IMR-90 (cell line): ENCODE data around the gene TOM1. TPM values are rescaled to one million over a fixed set of nuclear protein-coding genes. Genes with fewer than 3 reads are reported as not detected.

Source experiments
- ATAC-seq: fragments of 200-7000 bp; cut with Tn5 transposase; 2 replicates; pipeline ENCODE4 v1.9.1; 2020; ENCODE audit warnings: low read depth, mild to moderate bottlenecking, moderate library complexity
- BruUV-seq: library from RNA; stranded (reverse); fragments of 400-500 nt; replicated peaks from 2 replicates; lab custom pipeline; 2021; lab: Mats Ljungman, UMichigan
- CTCF ChIA-PET: fragments of 300-600 bp; formaldehyde crosslinking; extraction: SDS; loops from one replicate; lab custom pipeline; 2021; ENCODE audit warnings: antibody characterized with exemption; lab: Yijun Ruan, JAX
- POLR2A ChIA-PET: fragments of 300-600 bp; sonication (Branson Sonifier 250); formaldehyde crosslinking; loops from one replicate; lab custom pipeline; 2022; ENCODE audit warnings: antibody characterized with exemption; ENCODE audit not compliant: unreplicated experiment; lab: Charles Lee
- DNase-seq: peaks from one replicate; pipeline ENCODE4 v3.0.0; 2013
- H2AFZ ChIP-seq: replicated peaks from 2 replicates; pipeline ENCODE3; 2013; ENCODE audit warnings: low read length, mild to moderate bottlenecking; ENCODE audit not compliant: poor library complexity
- H2AK5ac ChIP-seq: 2 replicates; pipeline ENCODE4 v1.6.1; 2013; ENCODE audit warnings: low read depth, low read length, inconsistent platforms
- H2AK9ac ChIP-seq: replicated peaks from 2 replicates; pipeline ENCODE3; 2013; ENCODE audit warnings: mild to moderate bottlenecking, low read depth, low read length, moderate library complexity; ENCODE audit not compliant: poor library complexity
- H2BK120ac ChIP-seq: 2 replicates; pipeline ENCODE4 v1.6.1; 2013; ENCODE audit warnings: low read depth, low read length, inconsistent platforms
- H2BK15ac ChIP-seq: 3 replicates; pipeline ENCODE4 v1.6.1; 2013; ENCODE audit warnings: low read depth, low read length, inconsistent platforms
- H2BK20ac ChIP-seq: 2 replicates; pipeline ENCODE4 v1.6.1; 2013; ENCODE audit warnings: low read depth, mild to moderate bottlenecking, inconsistent platforms, low read length, moderate library complexity
- H2BK5ac ChIP-seq: 2 replicates; pipeline ENCODE4 v1.6.1; 2013; ENCODE audit warnings: mild to moderate bottlenecking, low read depth, low read length, inconsistent platforms; ENCODE audit not compliant: poor library complexity, severe bottlenecking
- H3K14ac ChIP-seq: replicated peaks from 2 replicates; pipeline ENCODE4 v1.6.1; 2013; ENCODE audit warnings: low read depth, low read length, inconsistent platforms
- H3K18ac ChIP-seq: 2 replicates; pipeline ENCODE4 v1.6.1; 2013; ENCODE audit warnings: low read depth, low read length, control low read depth
- H3K23ac ChIP-seq: 2 replicates; pipeline ENCODE4 v1.6.1; 2013; ENCODE audit warnings: low read depth, low read length, inconsistent platforms
- H3K27ac ChIP-seq: 2 replicates; pipeline ENCODE4 v1.5.1; 2013; ENCODE audit warnings: mild to moderate bottlenecking, control low read depth, low read length; ENCODE audit not compliant: insufficient read depth
- H3K27me3 ChIP-seq: 2 replicates; pipeline ENCODE4 v1.6.1; 2013; ENCODE audit warnings: low read length; ENCODE audit not compliant: control insufficient read depth, insufficient read depth
- H3K36me3 ChIP-seq: 2 replicates; pipeline ENCODE4 v1.6.1; 2013; ENCODE audit warnings: low read length, mixed read lengths; ENCODE audit not compliant: control insufficient read depth, insufficient read depth
- H3K4ac ChIP-seq: 2 replicates; pipeline ENCODE4 v1.6.1; 2013; ENCODE audit warnings: low read depth, low read length, inconsistent platforms
- H3K4me1 ChIP-seq: 2 replicates; pipeline ENCODE4 v1.6.1; 2013; ENCODE audit warnings: low read length, mixed read lengths; ENCODE audit not compliant: control insufficient read depth, insufficient read depth
- H3K4me2 ChIP-seq: 2 replicates; pipeline ENCODE4 v1.6.1; 2013; ENCODE audit warnings: low read depth, mild to moderate bottlenecking, control low read depth, low read length, moderate library complexity
- H3K4me3 ChIP-seq: 2 replicates; pipeline ENCODE4 v1.5.1; 2013; ENCODE audit warnings: low read depth, mild to moderate bottlenecking, control low read depth, low read length, moderate library complexity; ENCODE audit not compliant: insufficient read depth
- H3K56ac ChIP-seq: 2 replicates; pipeline ENCODE4 v1.6.1; 2013; ENCODE audit warnings: low read length, inconsistent platforms; ENCODE audit not compliant: insufficient read depth; ENCODE audit errors: extremely low read depth
- H3K79me1 ChIP-seq, 2 experiments: 2 replicates each; pipeline ENCODE4 v1.6.1; 2013; ENCODE audit warnings: low read length in 2 of 2, inconsistent platforms in 1 of 2, low read depth in 1 of 2
- H3K9ac ChIP-seq: 2 replicates; pipeline ENCODE4 v1.6.1; 2013; ENCODE audit warnings: low read depth, low read length, control low read depth
- H3K9me1 ChIP-seq: 2 replicates; pipeline ENCODE4 v1.6.1; 2013; ENCODE audit warnings: low read length, inconsistent platforms; ENCODE audit not compliant: insufficient read depth
- H3K9me3 ChIP-seq: 2 replicates; pipeline ENCODE4 v1.6.1; 2013; ENCODE audit warnings: low read length; ENCODE audit not compliant: control insufficient read depth, insufficient read depth
- H4K20me1 ChIP-seq: 2 replicates; pipeline ENCODE4 v1.6.1; 2013; ENCODE audit warnings: low read length, inconsistent platforms; ENCODE audit not compliant: insufficient read depth
- H4K5ac ChIP-seq: 2 replicates; pipeline ENCODE4 v1.6.1; 2013; ENCODE audit warnings: mild to moderate bottlenecking, low read depth, low read length, control low read depth
- H4K8ac ChIP-seq, 2 experiments: 2 replicates each; pipeline ENCODE4 v1.6.1; 2013; ENCODE audit warnings: low read depth in 2 of 2, low read length in 2 of 2, control low read depth in 1 of 2, inconsistent platforms in 1 of 2
- H4K91ac ChIP-seq: 2 replicates; pipeline ENCODE4 v1.6.1; 2013; ENCODE audit warnings: low read depth, low read length, inconsistent platforms; ENCODE audit not compliant: insufficient read depth
- BHLHE40 ChIP-seq: fragments of 150-350 bp; IDR thresholded peaks from 2 replicates; pipeline ENCODE4 v1.6.1; 2016; ENCODE audit warnings: mild to moderate bottlenecking, low read depth, low read length
- CEBPB ChIP-seq: IDR thresholded peaks from 2 replicates; pipeline ENCODE4 v1.6.1; 2012; ENCODE audit warnings: low read depth, low read length, improper control_type of control experiment
- CHD1 ChIP-seq: IDR thresholded peaks from 2 replicates; pipeline ENCODE4 v1.6.1; 2012; ENCODE audit warnings: low read depth, low read length, improper control_type of control experiment
- MAFK ChIP-seq: IDR thresholded peaks from 2 replicates; pipeline ENCODE4 v1.6.1; 2012; ENCODE audit warnings: low read depth, low read length, improper control_type of control experiment
- MXI1 ChIP-seq: IDR thresholded peaks from 2 replicates; pipeline ENCODE4 v1.6.1; 2012; ENCODE audit warnings: low read depth, mild to moderate bottlenecking, low read length, moderate library complexity, borderline replicate concordance
- NFE2L2 ChIP-seq: fragments of 150-350 bp; IDR thresholded peaks from 2 replicates; pipeline ENCODE4 v1.6.1; 2016; ENCODE audit warnings: low read depth, mild to moderate bottlenecking, low read length
- POLR2A ChIP-seq: IDR thresholded peaks from 2 replicates; pipeline ENCODE4 v1.6.1; 2012; ENCODE audit warnings: mild to moderate bottlenecking, low read depth, low read length
- RAD21 ChIP-seq: IDR thresholded peaks from 2 replicates; pipeline ENCODE4 v1.6.1; 2012; ENCODE audit warnings: low read length, improper control_type of control experiment
- RCOR1 ChIP-seq: IDR thresholded peaks from 2 replicates; pipeline ENCODE4 v1.6.1; 2012; ENCODE audit warnings: mild to moderate bottlenecking, low read length, improper control_type of control experiment; ENCODE audit not compliant: insufficient replicate concordance
- RFX5 ChIP-seq: IDR thresholded peaks from 2 replicates; pipeline ENCODE4 v1.8.0; 2012; ENCODE audit warnings: low read depth, mild to moderate bottlenecking, low read length, moderate library complexity
- SMC3 ChIP-seq: fragments of 150-350 bp; IDR thresholded peaks from 2 replicates; pipeline ENCODE4 v1.6.1; 2016; ENCODE audit warnings: low read depth, mild to moderate bottlenecking, antibody characterized with exemption, low read length, moderate library complexity
- WGBS, 2 experiments: methylation state at CpG; one replicate each; pipeline versions ENCODE4 v1.1.5 to v1.1.7; 2013; ENCODE audit warnings: missing lambda C conversion rate in 2 of 2; ENCODE audit not compliant: insufficient read length in 1 of 2; ENCODE audit errors: extremely low coverage in 2 of 2; 5-methylcytosine and 5-hydroxymethylcytosine counted together
- dilution Hi-C: fragments of 300-500 bp; cut with HindIII; formaldehyde crosslinking; loops from one replicate; pipeline ENCODE4 v1.14.3; 2018; ENCODE audit warnings: low sequenced_read_pairs; ENCODE audit not compliant: unreplicated experiment
- in situ Hi-C: fragments of 300-500 bp; cut with MboI; formaldehyde crosslinking; loops from 3 replicates; pipeline ENCODE4 v1.14.3; 2019; ENCODE audit warnings: low sequenced_read_pairs, inconsistent platforms, mixed read lengths
- intact Hi-C: fragments of 100-400 bp; cut with micrococcal nuclease; formaldehyde crosslinking; loops from 2 replicates; pipeline ENCODE4 v1.10.0; 2022
- polyA plus RNA-seq, 3 experiments: library from polyadenylated mRNA; depleted of rRNA; stranded (reverse); fragments of >200 nt; gene quantifications; 2 replicates each; pipeline ENCODE4 v1.2.3, GENCODE V29; 2012; ENCODE audit warnings: low replicate concordance in 1 of 3
- total RNA-seq: library from RNA; depleted of rRNA; stranded (reverse); fragments of >200 nt; gene quantifications from 2 replicates; pipeline ENCODE4 v1.2.3, GENCODE V29; 2012
- TF ChIP-seq, protein P1 (sequence below): fragments of 150-350 bp; IDR thresholded peaks from 2 replicates; pipeline ENCODE4 v1.6.1; 2017; ENCODE audit warnings: mild to moderate bottlenecking, antibody characterized with exemption, low read length, low read depth
- TF ChIP-seq, protein P2 (sequence below): fragments of 150-350 bp; IDR thresholded peaks from 2 replicates; pipeline ENCODE4 v1.6.1; 2016; ENCODE audit warnings: low read depth, mild to moderate bottlenecking, low read length, moderate library complexity, borderline replicate concordance
- TF ChIP-seq, protein P3 (sequence below): conservative IDR thresholded peaks from 2 replicates; pipeline ENCODE4 v1.5.1; 2012; ENCODE audit warnings: mild to moderate bottlenecking, low read depth, low read length, improper control_type of control experiment

TOM1 gene
- total and polyA plus RNA-seq, 2 of the 4 experiments (the other 2 are of a cell fraction): 38.0 to 46.4 TPM

DNA sequence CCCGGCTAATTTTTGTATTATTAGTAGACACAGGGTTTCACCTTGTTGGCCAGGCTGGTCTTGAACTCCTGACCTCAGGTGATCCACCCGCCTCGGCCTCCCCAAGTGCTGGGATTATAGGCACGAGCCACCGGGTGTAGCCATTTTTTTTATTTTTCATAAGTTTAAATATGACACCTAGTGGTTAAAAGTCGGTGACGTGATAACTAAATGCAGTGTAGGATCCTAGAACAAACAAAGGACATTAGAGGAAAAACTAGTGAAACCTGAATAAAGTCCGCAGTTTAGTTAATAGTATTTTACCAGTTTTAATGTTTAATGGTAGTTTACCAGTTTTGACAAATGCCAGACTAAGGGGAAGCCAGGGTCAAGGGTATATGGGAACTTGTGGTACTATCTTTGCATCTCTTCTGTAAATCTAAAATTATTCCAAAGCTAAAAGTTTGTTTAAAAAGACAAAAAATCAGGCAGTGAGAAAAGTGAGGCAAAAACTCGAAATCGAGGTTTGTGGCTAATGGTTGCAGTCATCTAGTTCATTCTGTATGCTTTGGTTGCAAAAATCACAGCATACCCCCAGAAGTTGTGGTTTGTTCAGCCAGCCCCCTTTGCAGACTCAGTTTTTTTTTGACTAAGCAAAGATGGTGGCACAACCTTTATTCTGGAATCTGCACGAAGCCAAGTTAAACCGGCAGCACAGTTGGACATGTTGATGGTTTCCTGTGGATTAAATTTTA is 29.6 kb downstream of the TOM1 start:
- intact Hi-C loops (no loop called here), dilution Hi-C loops (no loop called here), in situ Hi-C loops (no loop called here)
- Histone ChIP-seq H3K79me1 (no peaks in the 10 kb centered on the region), H3K27ac (no peak overlapping the region), H3K9ac (no peak overlapping the region), H4K8ac (no peak overlapping the region), H3K56ac (no peak overlapping the region), H4K20me1 (no peaks in the 10 kb centered on the region), H3K23ac (no peak overlapping the region), H2BK5ac (no peak overlapping the region), H2AK9ac (no peak overlapping the region), H3K4me3 (no peak overlapping the region), H3K36me3 (peaks cover 65% of the 10 kb centered on the region), H4K5ac (no peak overlapping the region), H2AFZ (no peak overlapping the region), H3K4me1 (peaks cover 4% of the 10 kb centered on the region), H4K91ac (no peak overlapping the region), H2BK15ac (no peak overlapping the region), H3K4me2 (no peak overlapping the region), H3K18ac (no peak overlapping the region), H3K27me3 (no peaks in the 10 kb centered on the region), H2AK5ac (no peak overlapping the region), H2BK20ac (peak overlapping the region; percentile 56; the same call in 1 of the 2 replicates), H3K9me3 (no peaks in the 10 kb centered on the region), H3K14ac (no peak overlapping the region), H2BK120ac (no peak overlapping the region), H3K9me1 (peaks cover 10% of the 10 kb centered on the region), H3K4ac (no peak overlapping the region)
- no peak for TF ChIP-seq MXI1
- TF ChIP-seq, protein P1, sequence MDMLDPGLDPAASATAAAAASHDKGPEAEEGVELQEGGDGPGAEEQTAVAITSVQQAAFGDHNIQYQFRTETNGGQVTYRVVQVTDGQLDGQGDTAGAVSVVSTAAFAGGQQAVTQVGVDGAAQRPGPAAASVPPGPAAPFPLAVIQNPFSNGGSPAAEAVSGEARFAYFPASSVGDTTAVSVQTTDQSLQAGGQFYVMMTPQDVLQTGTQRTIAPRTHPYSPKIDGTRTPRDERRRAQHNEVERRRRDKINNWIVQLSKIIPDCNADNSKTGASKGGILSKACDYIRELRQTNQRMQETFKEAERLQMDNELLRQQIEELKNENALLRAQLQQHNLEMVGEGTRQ: no peak
- no peak for TF ChIP-seq MAFK
- TF ChIP-seq RAD21: no peak
- no peak for TF ChIP-seq CHD1
- TF ChIP-seq POLR2A: no peak
- no peak for TF ChIP-seq RCOR1
- TF ChIP-seq, protein P2, sequence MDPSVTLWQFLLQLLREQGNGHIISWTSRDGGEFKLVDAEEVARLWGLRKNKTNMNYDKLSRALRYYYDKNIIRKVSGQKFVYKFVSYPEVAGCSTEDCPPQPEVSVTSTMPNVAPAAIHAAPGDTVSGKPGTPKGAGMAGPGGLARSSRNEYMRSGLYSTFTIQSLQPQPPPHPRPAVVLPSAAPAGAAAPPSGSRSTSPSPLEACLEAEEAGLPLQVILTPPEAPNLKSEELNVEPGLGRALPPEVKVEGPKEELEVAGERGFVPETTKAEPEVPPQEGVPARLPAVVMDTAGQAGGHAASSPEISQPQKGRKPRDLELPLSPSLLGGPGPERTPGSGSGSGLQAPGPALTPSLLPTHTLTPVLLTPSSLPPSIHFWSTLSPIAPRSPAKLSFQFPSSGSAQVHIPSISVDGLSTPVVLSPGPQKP: no peak
- TF ChIP-seq, protein P3, sequence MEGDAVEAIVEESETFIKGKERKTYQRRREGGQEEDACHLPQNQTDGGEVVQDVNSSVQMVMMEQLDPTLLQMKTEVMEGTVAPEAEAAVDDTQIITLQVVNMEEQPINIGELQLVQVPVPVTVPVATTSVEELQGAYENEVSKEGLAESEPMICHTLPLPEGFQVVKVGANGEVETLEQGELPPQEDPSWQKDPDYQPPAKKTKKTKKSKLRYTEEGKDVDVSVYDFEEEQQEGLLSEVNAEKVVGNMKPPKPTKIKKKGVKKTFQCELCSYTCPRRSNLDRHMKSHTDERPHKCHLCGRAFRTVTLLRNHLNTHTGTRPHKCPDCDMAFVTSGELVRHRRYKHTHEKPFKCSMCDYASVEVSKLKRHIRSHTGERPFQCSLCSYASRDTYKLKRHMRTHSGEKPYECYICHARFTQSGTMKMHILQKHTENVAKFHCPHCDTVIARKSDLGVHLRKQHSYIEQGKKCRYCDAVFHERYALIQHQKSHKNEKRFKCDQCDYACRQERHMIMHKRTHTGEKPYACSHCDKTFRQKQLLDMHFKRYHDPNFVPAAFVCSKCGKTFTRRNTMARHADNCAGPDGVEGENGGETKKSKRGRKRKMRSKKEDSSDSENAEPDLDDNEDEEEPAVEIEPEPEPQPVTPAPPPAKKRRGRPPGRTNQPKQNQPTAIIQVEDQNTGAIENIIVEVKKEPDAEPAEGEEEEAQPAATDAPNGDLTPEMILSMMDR: no peak
- TF ChIP-seq RFX5: no peak
- TF ChIP-seq NFE2L2: no peak
- TF ChIP-seq CEBPB: no peak
- TF ChIP-seq SMC3: no peak
- TF ChIP-seq BHLHE40: no peak
- CTCF ChIA-PET: no interaction called here
- WGBS, 2 experiments: 95% methylated on average over 3 of the region's 12 CpGs; no CpG with 5 or more reads in 1 of the 2 experiments
- BruUV-seq: no TSS peak
- ATAC-seq (no peak), DNase-seq (no peak)
- POLR2A ChIA-PET: interaction anchor here (0.6 kb wide), 1 partner anchor 30 kb away, joined by 3 read pairs; the partner anchor contains the start of gene TOM1
